GM18511 (cell line): ENCODE data around the gene PGR.

Experiments used
- ATAC-seq: cut with Tn5 transposase; IDR thresholded peaks from one replicate; pipeline ENCODE4 v1.9.1; 2021; ENCODE audit warnings: mild to moderate bottlenecking, moderate library complexity; ENCODE audit not compliant: unreplicated experiment

The PGR gene

DNA sequence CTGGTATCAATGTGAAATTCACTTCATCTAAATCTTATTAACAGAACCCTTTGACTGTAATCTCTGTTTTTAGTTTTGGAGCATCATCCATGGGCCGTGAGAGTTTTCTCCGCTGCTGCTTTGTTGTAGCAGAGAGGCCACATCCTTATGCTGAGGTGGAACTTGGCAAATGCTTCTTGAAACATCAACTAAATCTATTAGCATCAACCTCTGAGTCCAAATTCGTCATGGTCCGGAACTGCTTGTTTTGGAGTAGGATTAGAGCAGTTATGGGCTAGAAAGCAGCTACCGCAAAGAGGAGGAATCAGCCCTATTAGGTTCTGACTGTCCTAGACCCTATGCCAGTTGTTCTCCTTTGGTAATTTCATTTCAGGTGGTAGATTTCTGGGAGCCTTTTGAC lies 117.7 kb downstream of the PGR start:
- ATAC-seq: no peak

DNA sequence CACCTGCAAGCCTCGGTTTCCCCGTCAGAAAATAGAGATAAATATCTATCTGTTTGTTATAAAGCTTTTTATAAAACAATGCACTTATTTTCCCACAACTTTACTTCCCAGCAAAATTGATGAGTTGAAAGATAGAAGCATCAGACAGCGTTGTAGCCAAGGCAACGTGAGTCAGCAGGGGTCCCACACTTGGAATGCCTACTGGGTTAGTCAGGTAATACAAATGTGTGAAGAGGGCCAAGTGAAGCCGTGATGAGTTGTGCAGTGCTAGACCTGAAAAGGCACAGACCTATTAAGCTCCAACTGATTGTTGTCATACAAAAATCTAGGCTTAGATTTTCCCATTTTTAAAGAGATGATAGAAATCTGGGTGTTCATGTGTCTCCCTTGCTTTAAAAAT lies 118.7 kb downstream of the PGR start:
- ATAC-seq: no peak

- no peak for ATAC-seq
Measured at GRCh38 chr11:101009690-101010055, 119.9 kb downstream of the PGR start.

GRCh38 chr11:101008961-101009689 lies 120.5 kb downstream of the PGR start:
- no peak for ATAC-seq

DNA sequence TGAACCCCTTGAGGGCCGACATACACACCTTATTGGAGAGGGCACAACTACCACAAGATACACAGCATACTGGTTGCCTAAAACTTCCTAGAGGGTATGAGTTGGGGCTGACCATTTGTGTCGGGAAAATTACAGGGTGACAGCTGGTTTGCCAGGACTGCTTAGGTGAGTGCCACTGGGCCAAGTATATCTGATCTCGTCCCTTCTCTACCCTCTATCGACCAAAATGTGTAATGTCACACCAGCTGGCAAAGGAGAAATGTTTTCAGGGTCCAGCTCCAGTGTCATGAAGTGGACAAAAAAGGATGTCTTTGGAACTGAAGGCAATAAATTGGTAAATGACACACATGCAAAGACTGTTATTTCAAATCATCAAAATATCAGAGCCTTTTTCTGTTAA lies 126.1 kb downstream of the PGR start:
- ATAC-seq: no peak

GRCh38 chr11:100999756-101000155 lies 129.9 kb downstream of the PGR start:
- ATAC-seq: no peak

- ATAC-seq: no peak
Measured at GRCh38 chr11:100994966-100995365, 134.6 kb downstream of the PGR start.

DNA sequence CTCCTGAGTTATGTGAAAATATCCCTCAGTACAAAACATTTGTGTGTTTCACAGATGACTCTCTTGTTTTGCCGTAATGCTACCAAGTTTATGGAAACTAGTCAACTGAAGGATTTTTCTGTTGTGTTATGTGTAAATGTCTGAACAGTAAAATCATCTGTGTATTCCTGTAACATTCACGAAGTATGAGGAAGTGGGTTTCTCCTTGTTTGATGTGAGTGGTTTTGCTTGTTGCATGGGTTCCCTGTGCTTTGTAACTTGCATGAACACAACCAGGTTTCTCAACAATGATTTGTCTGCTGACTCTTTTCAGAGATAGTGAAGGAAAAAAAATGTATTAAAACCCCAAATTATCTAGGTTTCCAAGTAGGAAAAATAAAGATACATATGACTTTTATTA lies 138.1 kb downstream of the PGR start:
- ATAC-seq: no peak

- no peak for ATAC-seq
Measured at GRCh38 chr11:100990931-100991330, 138.7 kb downstream of the PGR start.

DNA sequence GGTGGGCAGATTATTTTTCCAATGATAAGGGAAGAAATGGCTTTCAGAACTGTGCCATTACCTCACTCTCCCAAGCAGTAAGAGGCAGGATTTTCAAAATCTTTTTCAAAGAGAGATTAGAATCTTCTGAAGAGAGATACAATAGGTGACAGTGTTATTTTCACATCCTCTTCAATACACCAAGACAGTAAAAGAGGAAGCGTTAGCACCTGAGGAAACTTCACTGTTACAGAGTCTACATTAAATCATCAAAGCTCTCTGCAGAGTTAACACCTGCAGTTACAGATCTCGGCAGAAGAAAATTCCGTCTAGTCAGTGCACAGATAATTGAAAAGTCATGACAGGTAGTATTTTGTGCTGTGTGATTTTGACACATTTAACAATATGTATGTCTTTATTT lies 144.9 kb downstream of the PGR start:
- peak; percentile 85 for ATAC-seq

- no peak for ATAC-seq
Measured at GRCh38 chr11:100981196-100981824, 148.3 kb downstream of the PGR start.

GRCh38 chr11:100980156-100980555 lies 149.5 kb downstream of the PGR start:
- ATAC-seq: no peak
